HG02884 (cell line): ENCODE results near the gene PKN1.

Experiments used
- ATAC-seq: cut with Tn5 transposase; IDR thresholded peaks from one replicate; pipeline ENCODE4 v1.9.1; 2021; ENCODE audit warnings: mild to moderate bottlenecking, moderate library complexity; ENCODE audit not compliant: unreplicated experiment

Gene PKN1

GRCh38 chr19:14425696-14426138, 7.4 kb upstream of the PKN1 start:
- no peak for ATAC-seq

- ATAC-seq = no peak
These were observed 5.6 kb upstream of the PKN1 start for GRCh38 chr19:14427461-14427860.

- no peak for ATAC-seq
These were observed 4.2 kb upstream of the PKN1 start for GRCh38 chr19:14428882-14429416.

GRCh38 chr19:14430712-14431111, 2.4 kb upstream of the PKN1 start:
- no peak for ATAC-seq

- ATAC-seq = no peak
These were observed 722 bp downstream of the PKN1 start for GRCh38 chr19:14433554-14434501.

GRCh38 chr19:14434543-14435319, 1.6 kb downstream of the PKN1 start:
- no peak for ATAC-seq

GRCh38 chr19:14435320-14436050, 2.4 kb downstream of the PKN1 start:
- no peak for ATAC-seq

- ATAC-seq = no peak
These were observed 4.6 kb downstream of the PKN1 start for GRCh38 chr19:14437578-14438140.

- ATAC-seq = no peak
These were observed 5.9 kb downstream of the PKN1 start for GRCh38 chr19:14439014-14439413.

- ATAC-seq = peak; percentile 55
These were observed 6.9 kb downstream of the PKN1 start for GRCh38 chr19:14440049-14440448.

- ATAC-seq = no peak
These were observed 8.2 kb downstream of the PKN1 start for GRCh38 chr19:14441041-14441938.

- ATAC-seq = no peak
These were observed 10.0 kb downstream of the PKN1 start for GRCh38 chr19:14442891-14443631.

- no peak for ATAC-seq
These were observed 10.6 kb downstream of the PKN1 start for GRCh38 chr19:14443632-14444216.

GRCh38 chr19:14446336-14447036, 13.4 kb downstream of the PKN1 start:
- no peak for ATAC-seq

GRCh38 chr19:14449321-14449720, 16.2 kb downstream of the PKN1 start:
- ATAC-seq = no peak

- no peak for ATAC-seq
These were observed 17.2 kb downstream of the PKN1 start for GRCh38 chr19:14450168-14450874.

GRCh38 chr19:14450876-14451275, 17.8 kb downstream of the PKN1 start:
- no peak for ATAC-seq
